Activated T-cell treated with anti-CD3 and anti-CD28 coated beads, Interleukin-2, amount 50 U/mL, for 24 hours (primary cell): ENCODE results near the gene TMEM47.

Experiments
- DNase-seq: peaks from one replicate; pipeline ENCODE4 v3.0.0-alpha.2; 2020
- H3K27ac Mint-ChIP-seq: 2 replicates; pipeline ENCODE4 v1.8.0; 2020; ENCODE audit warnings: mild to moderate bottlenecking, mixed read lengths
- H3K27me3 Mint-ChIP-seq: 2 replicates; pipeline ENCODE4 v1.8.0; 2020; ENCODE audit warnings: mixed read lengths
- H3K36me3 Mint-ChIP-seq: 2 replicates; pipeline ENCODE4 v1.8.0; 2020; ENCODE audit warnings: low read depth, mixed read lengths
- H3K4me1 Mint-ChIP-seq: 2 replicates; pipeline ENCODE4 v1.8.0; 2020; ENCODE audit warnings: low read depth, mixed read lengths
- H3K4me3 Mint-ChIP-seq: 2 replicates; pipeline ENCODE4 v1.8.0; 2020; ENCODE audit warnings: mild to moderate bottlenecking, moderate library complexity, mixed read lengths
- H3K9me3 Mint-ChIP-seq: 2 replicates; pipeline ENCODE4 v1.8.0; 2020; ENCODE audit warnings: mixed read lengths

The TMEM47 gene

GRCh38 chrX:34656842-34657725 is at the start of gene TMEM47:
Gene TMEM47, minus strand, starts transcription at chrX:34657285. Its CDS starts 256 bp downstream, at chrX:34657029.
- H3K27me3 Mint-ChIP-seq: peaks cover 49% of the 10 kb centered on the region
- DNase-seq: no peak

GRCh38 chrX:34687095-34687494 is 30.0 kb upstream of the TMEM47 start:
- peaks cover 17% of the 10 kb centered on the region for H3K27me3 Mint-ChIP-seq
- H3K4me1 Mint-ChIP-seq: no peaks in the 10 kb centered on the region
- H3K36me3 Mint-ChIP-seq: no peaks in the 10 kb centered on the region
- H3K4me3 Mint-ChIP-seq: no peak overlapping the region
- no peak for DNase-seq
- H3K9me3 Mint-ChIP-seq: peaks cover 15% of the 10 kb centered on the region
- H3K27ac Mint-ChIP-seq: no peak overlapping the region

More at GRCh38 chrX:34656842-34657725, at the start of gene TMEM47:
- H3K27ac Mint-ChIP-seq: no peak within 1 kb of the TSS
- H3K4me3 Mint-ChIP-seq: no peak within 1 kb of the TSS
- H3K36me3 Mint-ChIP-seq: no peaks in the 10 kb centered on the region
- peaks cover 3% of the 10 kb centered on the region for H3K4me1 Mint-ChIP-seq
- peaks cover 6% of the 10 kb centered on the region for H3K9me3 Mint-ChIP-seq

GRCh38 chrX:34659575-34659974 is 2.5 kb upstream of the TMEM47 start:
- Mint-ChIP-seq H3K9me3 (peaks cover 6% of the 10 kb centered on the region), H3K4me1 (peaks cover 3% of the 10 kb centered on the region), H3K4me3 (no peak overlapping the region), H3K27me3 (peaks cover 45% of the 10 kb centered on the region), H3K27ac (no peak overlapping the region), H3K36me3 (no peaks in the 10 kb centered on the region)
- DNase-seq: no peak

- Mint-ChIP-seq H3K36me3 (no peaks in the 10 kb centered on the region), H3K4me3 (no peak overlapping the region), H3K27ac (no peak overlapping the region), H3K27me3 (peaks cover 49% of the 10 kb centered on the region), H3K9me3 (peaks cover 6% of the 10 kb centered on the region), H3K4me1 (peaks cover 3% of the 10 kb centered on the region)
- DNase-seq: no peak
Observed at GRCh38 chrX:34658326-34658725, 1.2 kb upstream of the TMEM47 start.

- H3K36me3 Mint-ChIP-seq: no peaks in the 10 kb centered on the region
- DNase-seq: no peak
- H3K9me3 Mint-ChIP-seq: peaks cover 6% of the 10 kb centered on the region
- H3K4me1 Mint-ChIP-seq: peaks cover 3% of the 10 kb centered on the region
- H3K27me3 Mint-ChIP-seq: peaks cover 49% of the 10 kb centered on the region
- no peak overlapping the region for H3K4me3 Mint-ChIP-seq
- H3K27ac Mint-ChIP-seq: no peak overlapping the region
Observed at GRCh38 chrX:34657726-34658070, 613 bp upstream of the TMEM47 start.

GRCh38 chrX:34656467-34656841 is 631 bp downstream of the TMEM47 start:
- Mint-ChIP-seq H3K9me3 (peaks cover 4% of the 10 kb centered on the region), H3K4me3 (no peak overlapping the region), H3K27me3 (peaks cover 54% of the 10 kb centered on the region), H3K27ac (no peak overlapping the region), H3K4me1 (peaks cover 3% of the 10 kb centered on the region), H3K36me3 (no peaks in the 10 kb centered on the region)
- no peak for DNase-seq

GRCh38 chrX:34655501-34656455 is 1.3 kb downstream of the TMEM47 start:
- Mint-ChIP-seq H3K9me3 (peaks cover 4% of the 10 kb centered on the region), H3K27me3 (peaks cover 58% of the 10 kb centered on the region), H3K4me1 (peaks cover 3% of the 10 kb centered on the region), H3K36me3 (no peaks in the 10 kb centered on the region), H3K4me3 (no peak overlapping the region), H3K27ac (no peak overlapping the region)
- DNase-seq: no peak

GRCh38 chrX:34654696-34655490 is 2.2 kb downstream of the TMEM47 start:
- Mint-ChIP-seq H3K4me1 (peaks cover 3% of the 10 kb centered on the region), H3K4me3 (no peak overlapping the region), H3K36me3 (no peaks in the 10 kb centered on the region), H3K9me3 (peaks cover 4% of the 10 kb centered on the region), H3K27me3 (peaks cover 60% of the 10 kb centered on the region), H3K27ac (no peak overlapping the region)
- no peak for DNase-seq

GRCh38 chrX:34653811-34654210 is 3.3 kb downstream of the TMEM47 start:
- Mint-ChIP-seq H3K27me3 (peaks cover 50% of the 10 kb centered on the region), H3K4me3 (no peak overlapping the region), H3K36me3 (no peaks in the 10 kb centered on the region), H3K4me1 (peaks cover 3% of the 10 kb centered on the region), H3K9me3 (peaks cover 4% of the 10 kb centered on the region), H3K27ac (no peak overlapping the region)
- DNase-seq: no peak

GRCh38 chrX:34642849-34643248 is 14.2 kb downstream of the TMEM47 start:
- Mint-ChIP-seq H3K36me3 (no peaks in the 10 kb centered on the region), H3K27me3 (peaks cover 7% of the 10 kb centered on the region), H3K4me3 (no peak overlapping the region), H3K4me1 (no peaks in the 10 kb centered on the region), H3K27ac (no peak overlapping the region), H3K9me3 (no peaks in the 10 kb centered on the region)
- DNase-seq: no peak

GRCh38 chrX:34638116-34638515 is 19.0 kb downstream of the TMEM47 start:
- Mint-ChIP-seq H3K9me3 (no peaks in the 10 kb centered on the region), H3K4me1 (no peaks in the 10 kb centered on the region), H3K4me3 (no peak overlapping the region), H3K36me3 (no peaks in the 10 kb centered on the region), H3K27me3 (peaks cover 10% of the 10 kb centered on the region), H3K27ac (no peak overlapping the region)
- DNase-seq: no peak

- H3K4me3 Mint-ChIP-seq: no peak overlapping the region
- no peak for DNase-seq
Observed at GRCh38 chrX:34634349-34634748, 22.7 kb downstream of the TMEM47 start.

GRCh38 chrX:34632384-34632783 is 24.7 kb downstream of the TMEM47 start:
- Mint-ChIP-seq H3K27ac (no peak overlapping the region), H3K36me3 (no peaks in the 10 kb centered on the region), H3K27me3 (peaks cover 18% of the 10 kb centered on the region), H3K9me3 (no peaks in the 10 kb centered on the region), H3K4me1 (no peaks in the 10 kb centered on the region), H3K4me3 (no peak overlapping the region)
- DNase-seq: no peak

More at GRCh38 chrX:34634349-34634748, 22.7 kb downstream of the TMEM47 start:
- H3K9me3 Mint-ChIP-seq: no peaks in the 10 kb centered on the region
- H3K4me1 Mint-ChIP-seq: no peaks in the 10 kb centered on the region
- H3K27ac Mint-ChIP-seq: no peak overlapping the region
- H3K36me3 Mint-ChIP-seq: no peaks in the 10 kb centered on the region
- peaks cover 18% of the 10 kb centered on the region for H3K27me3 Mint-ChIP-seq
